ENCODE results near the gene LAMA3.

LAMA3 gene

DNA sequence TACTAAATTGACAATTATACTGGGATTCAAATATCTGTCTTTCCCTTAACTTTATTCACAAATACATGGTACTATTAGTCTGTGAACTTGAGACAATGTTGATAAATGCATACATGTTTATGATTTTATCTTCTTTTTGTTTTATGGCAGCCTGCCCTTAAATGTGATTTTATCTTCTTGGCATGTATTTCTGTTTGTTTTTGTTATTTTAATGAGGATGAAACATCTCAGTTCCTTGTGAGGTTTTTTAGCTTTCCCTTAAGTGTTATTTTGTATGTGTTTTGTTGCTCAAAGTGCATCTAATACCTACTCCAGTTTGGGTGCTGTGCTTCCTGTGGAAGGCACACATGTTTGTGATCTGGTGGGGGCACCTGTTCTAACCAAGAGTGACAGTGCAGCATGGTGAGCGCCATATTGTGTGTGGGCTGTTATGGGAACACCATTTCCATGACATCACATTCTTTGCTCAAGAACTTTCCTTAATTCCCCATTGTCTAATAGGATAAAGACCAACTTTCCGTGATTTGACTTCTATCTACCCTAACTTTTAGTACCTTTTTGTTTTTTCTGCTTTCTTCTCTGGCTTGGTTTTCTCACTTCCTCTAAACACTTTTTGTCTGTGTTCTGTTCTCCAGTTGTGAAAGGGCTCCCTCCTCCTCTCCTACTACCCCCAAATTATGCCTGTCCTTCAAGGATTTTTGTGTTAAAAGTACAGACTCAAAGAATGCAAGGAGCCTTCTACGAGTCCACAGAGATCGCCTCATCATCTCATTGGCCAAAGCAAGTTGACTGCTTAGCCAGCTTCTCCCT, 163.2 kb downstream of the LAMA3 start:
- DNase-seq (ENCODE audit: low read depth): no peak

DNA sequence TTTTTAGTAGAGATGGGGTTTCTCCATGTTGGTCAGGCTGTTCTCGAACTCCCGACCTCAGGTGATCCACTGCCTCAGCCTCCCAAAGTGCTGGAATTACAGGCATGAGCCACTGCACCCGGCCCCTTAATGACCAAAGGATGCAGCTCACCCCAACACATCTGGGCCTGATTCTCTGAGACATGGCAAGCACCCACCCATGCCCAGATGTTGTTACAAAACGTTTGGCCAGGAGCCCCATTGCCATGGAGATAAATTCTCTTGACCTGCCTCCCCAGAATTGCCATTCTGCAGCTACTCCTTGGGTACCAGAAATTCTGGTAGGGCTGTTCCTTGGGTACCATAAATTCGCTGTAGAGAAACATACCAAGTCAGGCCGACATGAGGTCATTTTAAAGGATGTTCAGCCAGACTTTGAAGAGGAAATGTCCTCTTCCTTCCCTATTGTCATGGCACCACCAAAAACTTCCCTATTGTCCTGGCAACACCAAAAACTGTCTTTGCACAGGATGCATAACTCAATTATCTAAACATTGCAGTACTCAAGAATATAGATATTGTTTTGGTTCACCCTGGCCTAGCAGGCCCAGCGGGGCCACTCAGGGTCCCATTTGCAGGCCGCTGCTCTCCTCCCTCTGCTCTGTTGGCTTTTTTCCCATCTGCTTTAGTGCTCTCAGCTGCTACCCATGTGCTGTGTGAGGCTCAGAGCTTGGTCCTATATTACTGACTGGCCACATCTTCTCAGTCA, 164.4 kb downstream of the LAMA3 start:
- DNase-seq (ENCODE audit: low read depth): no peak

DNA sequence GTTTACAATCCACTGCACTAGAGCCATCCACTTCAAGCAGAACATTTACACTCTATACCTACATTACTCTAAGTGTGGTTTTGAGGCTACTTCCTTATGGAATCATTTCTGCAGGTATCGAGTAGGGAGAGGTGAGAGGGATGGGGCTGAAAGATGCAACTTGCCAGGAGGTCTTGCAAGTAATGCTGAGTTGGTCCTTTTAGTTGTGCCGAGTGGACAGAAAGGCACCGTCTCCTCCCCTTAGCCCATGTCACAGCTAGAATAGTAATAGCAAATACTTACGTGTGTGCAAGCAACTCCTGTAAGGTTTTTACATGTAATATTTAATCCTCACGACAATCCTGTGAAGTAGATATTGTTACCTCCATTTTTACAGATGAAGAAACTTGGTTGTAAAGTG, 166.5 kb downstream of the LAMA3 start:
- no peak for DNase-seq (ENCODE audit: low read depth)

DNA sequence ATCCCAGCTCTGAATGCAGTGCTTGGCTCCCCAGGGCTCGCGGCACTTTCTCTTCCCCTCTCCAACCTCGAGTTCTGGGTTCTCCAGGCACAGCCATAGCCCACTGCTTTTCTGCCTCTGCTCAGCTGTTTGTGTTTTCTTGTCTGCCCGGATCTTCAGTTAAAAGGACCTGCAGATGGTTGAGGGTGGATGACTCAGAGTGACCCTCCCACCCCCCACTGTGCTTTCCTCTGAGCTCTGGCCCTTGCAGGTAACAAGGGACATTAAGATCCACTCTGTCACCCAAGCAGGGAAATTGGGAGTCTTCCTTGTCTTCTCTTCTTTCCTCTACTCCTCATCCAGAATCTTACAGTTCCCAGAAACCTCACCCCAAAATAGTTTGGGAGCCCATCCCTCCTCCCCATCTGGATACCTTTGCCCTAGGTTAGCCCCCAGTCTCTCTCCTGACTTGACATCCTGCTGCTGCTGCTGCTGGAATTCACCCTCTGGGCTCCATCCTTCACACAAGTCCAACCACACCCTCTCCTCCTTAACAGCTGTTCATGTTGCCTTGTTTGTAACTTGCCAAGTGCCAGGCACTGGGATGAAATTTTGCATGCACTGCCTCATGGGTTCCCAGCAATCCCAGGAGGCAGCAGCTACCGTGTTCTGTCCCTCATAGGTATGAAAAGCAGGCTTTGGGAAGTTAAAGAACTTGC, 167.4 kb downstream of the LAMA3 start:
- no peak for DNase-seq (ENCODE audit: low read depth)

- DNase-seq (ENCODE audit: low read depth): no peak
Observed at GRCh38 chr18:23857164-23857552, 167.9 kb downstream of the LAMA3 start.

GRCh38 chr18:23857756-23858155, 168.5 kb downstream of the LAMA3 start:
- no peak for DNase-seq (ENCODE audit: low read depth)

GRCh38 chr18:23859466-23860336, 170.4 kb downstream of the LAMA3 start:
- DNase-seq (ENCODE audit: low read depth): no peak

DNA sequence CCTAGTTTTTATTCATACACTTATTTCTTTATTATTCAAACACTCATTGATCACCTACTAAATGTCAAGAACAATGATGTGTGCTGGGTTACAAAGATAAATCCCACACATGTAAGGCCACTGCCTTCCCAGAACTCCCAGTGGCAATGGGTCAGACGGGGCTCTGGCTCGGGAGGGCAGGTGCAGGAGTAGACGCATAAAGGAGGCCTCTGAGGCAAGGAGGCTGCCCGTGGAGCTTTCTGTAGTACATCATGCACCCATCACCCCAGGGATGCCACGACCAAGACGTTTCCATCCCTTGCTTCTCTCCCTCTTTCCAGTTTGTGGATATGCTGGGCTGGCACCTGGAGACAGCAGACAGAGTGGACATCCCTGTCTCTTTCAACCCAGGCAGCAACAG, 172.1 kb downstream of the LAMA3 start:
- DNase-seq (ENCODE audit: low read depth): no peak

DNA sequence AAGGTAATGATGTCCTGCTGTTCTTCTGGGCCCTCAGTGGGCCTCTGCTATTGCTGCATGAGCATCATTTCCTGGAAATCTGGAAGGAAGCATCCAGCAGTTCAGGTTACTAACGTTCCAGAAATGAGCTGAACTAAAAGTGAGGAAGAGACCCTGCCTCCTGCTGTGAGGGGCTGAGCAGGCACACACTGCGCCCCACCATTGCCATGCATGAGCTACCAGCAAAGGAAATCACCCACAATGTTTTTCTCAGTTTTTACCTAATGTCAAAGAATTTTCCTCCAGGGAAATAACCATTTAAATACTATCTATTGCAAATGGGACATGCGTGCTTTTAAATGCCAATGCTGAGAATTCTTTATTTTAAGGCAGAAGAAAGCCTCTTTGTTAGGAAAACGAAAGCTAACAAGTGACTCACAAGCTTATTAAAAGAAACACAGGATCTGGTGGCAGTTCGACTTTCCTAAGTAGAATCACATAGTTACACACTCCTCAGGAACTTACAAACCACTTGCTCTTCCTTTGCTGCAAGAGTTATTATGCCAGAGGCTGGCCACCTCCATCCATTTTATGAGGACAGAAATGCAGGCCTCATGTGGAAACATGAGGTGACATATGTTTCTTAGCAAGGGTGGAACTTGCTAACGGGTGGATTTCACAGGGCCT, 172.7 kb downstream of the LAMA3 start:
- DNase-seq (ENCODE audit: low read depth): no peak

- DNase-seq (ENCODE audit: low read depth): no peak
Observed at GRCh38 chr18:23864624-23865023, 175.4 kb downstream of the LAMA3 start.

GRCh38 chr18:23867006-23867405, 177.8 kb downstream of the LAMA3 start:
- DNase-seq (ENCODE audit: low read depth): no peak

GRCh38 chr18:23868136-23868785, 179.0 kb downstream of the LAMA3 start:
- DNase-seq (ENCODE audit: low read depth): no peak

DNA sequence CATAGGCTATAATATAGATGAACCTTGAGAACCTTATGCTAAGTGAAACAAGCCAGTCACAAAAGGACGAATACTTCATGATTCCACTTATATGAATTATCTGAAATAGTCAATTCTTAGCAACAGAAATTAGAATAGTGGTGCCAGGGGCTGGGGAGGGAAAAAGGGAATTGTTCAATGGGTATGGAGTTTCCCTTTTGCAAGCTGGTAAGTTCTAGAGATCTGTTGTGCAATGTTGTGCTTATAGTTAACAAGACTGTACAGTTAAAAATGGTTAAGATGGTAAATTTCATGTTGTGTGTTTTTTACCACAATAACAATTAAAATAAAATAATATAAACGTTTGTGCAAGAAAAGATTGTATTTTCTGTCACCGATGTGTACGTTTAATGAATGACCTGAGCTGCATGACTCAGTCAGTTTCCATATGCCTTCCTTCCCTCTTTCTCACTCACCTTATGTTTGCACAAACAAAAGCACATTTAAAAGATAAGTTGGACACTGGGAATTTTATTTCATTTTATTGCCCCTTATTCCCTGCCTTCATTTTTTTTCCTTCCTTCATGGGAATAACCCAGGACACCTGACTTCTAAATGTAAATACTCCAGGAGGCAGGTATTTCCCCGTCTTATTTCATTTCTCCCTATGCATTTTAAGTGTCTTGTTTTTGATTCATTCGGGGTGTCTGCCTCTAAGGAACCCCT, 181.6 kb downstream of the LAMA3 start:
- no peak for DNase-seq (ENCODE audit: low read depth)

- DNase-seq (ENCODE audit: low read depth): no peak
Observed at GRCh38 chr18:23871410-23871809, 182.2 kb downstream of the LAMA3 start.

- no peak for DNase-seq (ENCODE audit: low read depth)
Observed at GRCh38 chr18:23872701-23873550, 183.7 kb downstream of the LAMA3 start.

DNA sequence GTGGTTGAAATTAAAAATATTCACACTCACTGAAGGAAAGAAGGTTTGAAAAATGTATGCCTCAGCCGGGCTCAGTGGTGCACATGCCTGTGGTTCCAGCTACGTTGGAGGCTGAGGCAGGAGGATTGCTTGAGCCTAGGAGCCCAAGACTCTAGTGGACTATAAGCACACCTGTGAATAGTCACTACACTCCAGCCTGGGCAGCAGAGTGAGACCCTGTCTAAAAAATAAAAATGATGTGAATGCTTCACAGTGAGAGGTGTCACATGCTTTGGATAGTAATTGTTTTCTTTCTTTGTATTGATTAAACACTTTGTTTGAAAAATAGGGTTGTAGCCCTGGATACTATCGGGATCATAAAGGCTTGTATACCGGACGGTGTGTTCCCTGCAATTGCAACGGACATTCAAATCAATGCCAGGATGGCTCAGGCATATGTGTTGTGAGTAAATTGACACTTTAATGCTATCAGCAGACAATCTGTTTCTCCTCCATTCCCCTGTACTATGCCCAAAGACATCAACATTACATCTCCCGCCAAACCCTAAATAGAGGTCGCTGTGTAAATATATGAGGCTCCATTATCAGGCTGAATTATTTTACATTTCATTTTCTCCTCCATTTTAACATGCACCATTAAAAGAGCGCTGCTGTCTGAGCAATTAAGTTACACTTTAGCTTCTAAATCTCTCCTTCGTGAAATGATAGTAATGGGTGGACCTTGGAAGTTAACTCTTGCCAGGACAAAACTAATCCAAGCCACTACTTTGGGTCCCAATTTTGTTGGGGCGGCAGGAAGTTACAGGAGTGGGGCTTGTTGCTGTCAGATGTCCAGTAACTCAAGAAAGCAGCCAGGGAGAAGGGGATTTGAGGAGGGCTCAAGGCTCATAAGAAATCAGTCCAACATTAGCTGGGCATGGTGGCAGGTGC, 187.0 kb downstream of the LAMA3 start:
- DNase-seq (ENCODE audit: low read depth): no peak

DNA sequence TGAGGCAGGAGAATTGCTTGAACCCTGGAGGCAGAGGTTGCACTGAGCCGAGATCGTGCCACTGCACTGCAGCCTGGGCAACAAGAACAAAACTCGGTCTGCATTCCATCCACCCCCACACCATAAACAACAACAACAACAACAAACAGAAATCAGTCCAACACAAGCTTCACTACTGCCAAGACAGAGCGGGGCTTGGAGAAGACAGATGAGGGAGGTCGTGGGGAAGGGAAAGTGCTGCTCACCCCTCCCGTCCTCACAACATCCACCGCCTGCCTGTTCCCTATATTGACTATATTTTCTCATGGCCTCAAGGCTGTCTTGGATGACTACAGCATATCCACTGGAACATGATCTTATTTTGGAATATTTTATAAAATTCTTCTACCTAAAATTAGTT, 187.7 kb downstream of the LAMA3 start:
- no peak for DNase-seq (ENCODE audit: low read depth)

DNA sequence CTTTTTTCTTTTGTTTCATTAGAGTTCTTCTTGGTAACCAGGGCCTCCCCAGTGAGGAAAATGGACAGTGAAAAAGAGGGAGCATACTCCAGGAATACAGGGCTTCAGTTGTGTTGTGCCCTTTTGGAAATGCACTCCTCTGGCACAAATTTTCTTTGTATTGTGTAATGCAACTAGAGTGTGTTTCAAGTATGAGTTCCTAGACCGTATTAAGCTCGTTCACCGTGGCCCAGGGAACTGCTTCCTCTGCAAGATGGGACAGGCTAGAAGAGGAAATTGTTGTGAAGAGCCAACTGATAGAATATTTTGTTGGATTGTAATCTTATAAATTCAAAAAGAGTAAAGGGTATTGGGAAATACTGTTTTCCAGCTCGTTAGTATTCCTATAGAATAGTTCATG, 188.1 kb downstream of the LAMA3 start:
- DNase-seq (ENCODE audit: low read depth): no peak

All from CMK (cell line).